ENCODE results near the gene MAGEH1.
"Not testable (repeated sequence)": the region's sequence is repeated elsewhere in the genome, so short reads cannot be mapped to it uniquely, and the experiment has no call there.

Gene MAGEH1, protein sequence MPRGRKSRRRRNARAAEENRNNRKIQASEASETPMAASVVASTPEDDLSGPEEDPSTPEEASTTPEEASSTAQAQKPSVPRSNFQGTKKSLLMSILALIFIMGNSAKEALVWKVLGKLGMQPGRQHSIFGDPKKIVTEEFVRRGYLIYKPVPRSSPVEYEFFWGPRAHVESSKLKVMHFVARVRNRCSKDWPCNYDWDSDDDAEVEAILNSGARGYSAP

DNA sequence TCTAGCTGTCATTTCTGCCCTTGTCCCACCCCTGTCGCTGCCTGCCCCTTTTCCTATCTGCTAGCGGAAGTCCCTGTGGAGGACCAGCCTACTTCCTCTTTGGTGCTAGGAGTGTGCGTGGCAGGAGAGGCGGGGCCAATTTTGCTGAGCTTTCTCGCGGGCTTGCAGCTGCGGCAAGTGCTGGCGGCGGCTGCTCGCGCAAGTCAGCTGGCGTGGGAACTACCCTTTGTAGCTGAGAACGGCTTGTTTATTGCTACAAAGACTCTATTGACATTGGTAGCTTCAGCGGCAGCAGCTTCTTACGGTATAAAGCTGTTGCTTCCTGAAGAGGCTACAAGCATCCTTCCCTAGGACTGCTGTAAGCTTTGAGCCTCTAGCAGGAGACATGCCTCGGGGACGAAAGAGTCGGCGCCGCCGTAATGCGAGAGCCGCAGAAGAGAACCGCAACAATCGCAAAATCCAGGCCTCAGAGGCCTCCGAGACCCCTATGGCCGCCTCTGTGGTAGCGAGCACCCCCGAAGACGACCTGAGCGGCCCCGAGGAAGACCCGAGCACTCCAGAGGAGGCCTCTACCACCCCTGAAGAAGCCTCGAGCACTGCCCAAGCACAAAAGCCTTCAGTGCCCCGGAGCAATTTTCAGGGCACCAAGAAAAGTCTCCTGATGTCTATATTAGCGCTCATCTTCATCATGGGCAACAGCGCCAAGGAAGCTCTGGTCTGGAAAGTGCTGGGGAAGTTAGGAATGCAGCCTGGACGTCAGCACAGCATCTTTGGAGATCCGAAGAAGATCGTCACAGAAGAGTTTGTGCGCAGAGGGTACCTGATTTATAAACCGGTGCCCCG lies at the start of gene MAGEH1:
TSS of gene MAGEH1 (plus strand) at position 138 of the 843 bp plus-strand sequence. CDS start at position 386, 248 bp downstream.
- H3K27me3 Mint-ChIP-seq = peaks cover 13% of the 10 kb centered on the region
- H3K4me3 Mint-ChIP-seq = peak within 1 kb of the TSS; percentile 94
- peak; percentile 82 for DNase-seq
- H3K9me3 Mint-ChIP-seq = no peaks in the 10 kb centered on the region
- peaks cover 4% of the 10 kb centered on the region for H3K4me1 Mint-ChIP-seq (ENCODE audit: low read depth)
- peaks cover 9% of the 10 kb centered on the region for H3K36me3 Mint-ChIP-seq (ENCODE audit: low read depth)
- H3K27ac Mint-ChIP-seq = peak within 1 kb of the TSS; percentile 92

DNA sequence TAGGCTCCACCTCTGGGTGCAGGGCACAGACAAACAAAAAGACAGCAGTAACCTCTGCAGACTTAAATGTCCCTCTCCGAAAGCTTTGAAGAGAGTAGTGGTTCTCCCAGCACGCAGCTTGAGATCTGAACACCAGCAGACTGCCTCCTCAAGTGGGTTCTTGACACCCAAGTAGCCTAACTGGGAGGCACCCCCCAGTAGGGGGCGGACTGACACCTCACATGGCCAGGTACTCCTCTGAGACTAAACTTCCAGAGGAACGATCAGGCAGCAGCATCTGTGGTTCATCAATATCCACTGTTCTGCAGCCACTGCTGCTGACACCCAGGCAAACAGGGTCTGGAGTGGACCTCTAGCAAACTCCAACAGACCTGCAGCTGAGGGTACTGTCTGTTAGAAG lies 24.8 kb upstream of the MAGEH1 start:
- H3K36me3 Mint-ChIP-seq (ENCODE audit: low read depth); H3K4me1 Mint-ChIP-seq (ENCODE audit: low read depth); H3K9me3 Mint-ChIP-seq; DNase-seq; H3K27ac Mint-ChIP-seq; H3K4me3 Mint-ChIP-seq: not testable (repeated sequence)
- H3K27me3 Mint-ChIP-seq = peaks cover 58% of the 10 kb centered on the region

DNA sequence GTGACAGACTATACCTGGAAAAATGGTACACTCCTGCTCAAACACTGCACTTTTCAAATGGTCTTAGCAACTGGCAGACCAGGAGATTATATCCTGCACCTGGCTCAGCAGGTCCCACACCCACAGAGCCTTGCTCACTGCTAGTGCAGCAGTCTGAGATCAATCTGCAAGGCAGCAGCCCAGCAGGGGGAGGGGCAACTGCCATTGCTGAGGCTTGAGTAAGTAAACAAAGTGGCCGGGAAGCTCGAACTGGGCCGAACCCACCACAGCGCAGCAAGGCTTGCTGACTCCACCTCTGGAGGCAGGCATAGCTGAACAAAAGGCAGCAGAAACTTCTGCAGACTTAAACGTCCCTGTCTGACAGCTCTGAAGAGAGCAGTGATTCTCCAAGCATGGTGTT lies 8.5 kb upstream of the MAGEH1 start:
- H3K4me3 Mint-ChIP-seq; H3K27ac Mint-ChIP-seq; H3K4me1 Mint-ChIP-seq (ENCODE audit: low read depth); H3K36me3 Mint-ChIP-seq (ENCODE audit: low read depth); H3K9me3 Mint-ChIP-seq; DNase-seq: not testable (repeated sequence)
- peaks cover 64% of the 10 kb centered on the region for H3K27me3 Mint-ChIP-seq

DNA sequence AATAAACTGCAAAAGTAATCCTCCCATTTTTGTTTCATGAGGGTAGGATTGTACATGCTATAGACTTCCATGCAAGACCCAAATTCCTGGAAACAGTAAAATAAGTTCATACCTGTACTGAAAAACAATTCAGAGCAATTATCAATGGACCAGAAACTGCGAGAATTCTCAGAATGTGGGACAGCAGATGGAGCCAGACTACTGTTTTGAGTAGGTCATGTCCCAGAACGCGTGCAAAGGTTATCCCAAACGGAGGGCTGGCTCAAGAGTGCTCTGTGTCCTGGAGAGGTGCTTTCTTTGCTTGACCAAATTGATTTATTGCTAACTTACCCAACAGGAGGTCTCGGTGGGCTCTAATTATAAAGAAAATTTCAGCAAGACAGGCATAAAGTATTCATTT lies 1.7 kb upstream of the MAGEH1 start:
- Mint-ChIP-seq H3K36me3 (ENCODE audit: low read depth) (peaks cover 9% of the 10 kb centered on the region), H3K4me1 (ENCODE audit: low read depth) (peaks cover 4% of the 10 kb centered on the region)

DNA sequence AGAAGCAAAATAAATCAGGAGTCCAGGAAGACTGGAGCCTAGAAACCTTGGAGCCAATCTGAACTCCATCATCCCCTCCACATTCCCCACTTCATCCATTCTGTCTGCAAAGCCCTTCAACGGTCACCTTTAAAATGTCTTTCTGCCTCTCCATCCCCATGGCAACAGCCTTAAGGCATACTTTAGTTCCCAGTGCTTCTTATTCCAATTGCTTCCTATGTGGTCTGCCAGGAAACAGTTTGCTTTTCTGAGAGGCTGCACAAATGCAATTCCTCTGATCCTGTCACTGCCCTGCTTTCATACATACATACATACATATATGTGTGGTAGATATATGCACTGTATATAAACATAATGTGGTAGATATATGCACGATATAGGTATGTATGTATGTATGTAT lies 786 bp upstream of the MAGEH1 start:
- peaks cover 9% of the 10 kb centered on the region for H3K36me3 Mint-ChIP-seq (ENCODE audit: low read depth)
- peaks cover 19% of the 10 kb centered on the region for H3K27me3 Mint-ChIP-seq
- H3K4me1 Mint-ChIP-seq (ENCODE audit: low read depth) = peaks cover 4% of the 10 kb centered on the region
- H3K9me3 Mint-ChIP-seq = no peaks in the 10 kb centered on the region
- H3K27ac Mint-ChIP-seq = no peak overlapping the region
- peak overlapping the region; percentile 94 for H3K4me3 Mint-ChIP-seq
- no peak for DNase-seq

More for the DNA sequence above, 1.7 kb upstream of the MAGEH1 start:
- H3K9me3 Mint-ChIP-seq = no peaks in the 10 kb centered on the region
- no peak overlapping the region for H3K27ac Mint-ChIP-seq
- peaks cover 26% of the 10 kb centered on the region for H3K27me3 Mint-ChIP-seq
- no peak overlapping the region for H3K4me3 Mint-ChIP-seq
- no peak for DNase-seq

DNA sequence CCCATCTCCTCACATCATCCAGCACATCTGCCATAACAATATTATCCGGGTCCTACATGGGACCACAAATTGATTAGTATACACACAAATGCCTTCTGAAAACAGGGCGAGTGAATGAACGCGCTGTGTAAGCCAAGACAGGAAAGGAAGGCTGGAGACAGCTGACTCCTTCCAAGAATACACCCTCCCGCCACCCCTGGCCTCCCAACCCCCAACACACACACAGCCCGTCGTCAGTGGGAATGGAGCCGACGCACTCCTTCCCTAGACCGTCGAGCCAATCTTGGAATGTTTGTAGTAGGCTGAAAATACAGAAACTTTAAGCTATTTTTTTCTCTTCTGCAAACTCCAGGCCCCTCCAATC lies 319 bp upstream of the MAGEH1 start:
- no peak for DNase-seq
- H3K27ac Mint-ChIP-seq = peak overlapping the region; percentile 92
- H3K27me3 Mint-ChIP-seq = peaks cover 16% of the 10 kb centered on the region
- peaks cover 4% of the 10 kb centered on the region for H3K4me1 Mint-ChIP-seq (ENCODE audit: low read depth)
- no peaks in the 10 kb centered on the region for H3K9me3 Mint-ChIP-seq
- peak overlapping the region; percentile 94 for H3K4me3 Mint-ChIP-seq
- H3K36me3 Mint-ChIP-seq (ENCODE audit: low read depth) = peaks cover 9% of the 10 kb centered on the region

DNA sequence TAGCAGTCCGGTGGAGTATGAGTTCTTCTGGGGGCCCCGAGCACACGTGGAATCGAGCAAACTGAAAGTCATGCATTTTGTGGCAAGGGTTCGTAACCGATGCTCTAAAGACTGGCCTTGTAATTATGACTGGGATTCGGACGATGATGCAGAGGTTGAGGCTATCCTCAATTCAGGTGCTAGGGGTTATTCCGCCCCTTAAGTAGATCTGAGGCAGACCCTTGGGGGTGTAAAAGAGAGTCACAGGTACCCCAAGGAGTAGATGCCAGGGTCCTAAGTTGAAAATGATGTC lies 852 bp downstream of the MAGEH1 start:
- Mint-ChIP-seq H3K27me3 (peaks cover 9% of the 10 kb centered on the region), H3K4me3 (peak overlapping the region; percentile 94), H3K27ac (peak overlapping the region; percentile 92), H3K9me3 (no peaks in the 10 kb centered on the region), H3K36me3 (ENCODE audit: low read depth) (peaks cover 9% of the 10 kb centered on the region), H3K4me1 (ENCODE audit: low read depth) (peaks cover 4% of the 10 kb centered on the region)
- DNase-seq = no peak

DNA sequence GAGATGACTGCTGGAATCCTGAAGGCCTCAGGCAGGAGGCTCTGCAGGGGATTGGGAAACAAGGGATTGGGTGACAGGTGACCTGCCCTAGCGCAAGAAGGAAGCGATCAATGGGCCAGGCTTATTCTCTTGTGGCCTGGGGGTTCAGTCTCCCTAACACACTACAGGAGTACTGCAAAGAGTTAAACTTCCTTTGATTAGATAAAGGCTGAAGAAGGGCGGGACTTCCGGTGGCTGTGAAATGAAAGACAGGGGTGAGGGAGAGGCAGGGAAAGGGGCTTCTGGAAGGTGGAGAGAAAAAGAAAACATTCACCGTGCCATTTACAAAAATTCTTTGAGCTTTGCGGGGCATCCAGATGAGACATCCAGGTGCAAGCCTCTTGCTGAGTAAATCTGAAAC lies 3.8 kb downstream of the MAGEH1 start:
- not testable (repeated sequence) for H3K4me1 Mint-ChIP-seq (ENCODE audit: low read depth)

DNA sequence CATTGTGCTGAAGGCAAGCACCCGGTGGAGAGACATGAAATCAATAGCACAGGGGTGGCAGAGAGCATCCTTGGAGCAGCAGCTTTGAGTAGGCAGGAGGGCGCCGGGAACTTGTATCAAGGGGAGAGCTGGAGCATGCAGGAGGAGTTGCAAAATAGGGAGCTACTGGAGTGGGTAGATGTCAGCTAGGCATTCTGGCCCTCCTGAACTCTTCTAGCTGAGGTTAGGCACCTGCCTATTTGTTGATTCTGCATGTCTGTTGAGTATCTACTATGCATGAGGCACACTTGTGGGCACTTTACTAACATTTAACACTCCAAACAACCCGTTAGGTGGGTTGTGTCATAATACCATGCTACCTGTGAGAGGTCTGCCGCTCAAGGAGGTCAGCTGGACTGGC lies 7.5 kb downstream of the MAGEH1 start:
- H3K27ac Mint-ChIP-seq; H3K36me3 Mint-ChIP-seq (ENCODE audit: low read depth): not testable (repeated sequence)

More for the DNA sequence above, 3.8 kb downstream of the MAGEH1 start:
- H3K27me3 Mint-ChIP-seq; H3K27ac Mint-ChIP-seq; DNase-seq; H3K36me3 Mint-ChIP-seq (ENCODE audit: low read depth); H3K4me3 Mint-ChIP-seq; H3K9me3 Mint-ChIP-seq: not testable (repeated sequence)

DNA sequence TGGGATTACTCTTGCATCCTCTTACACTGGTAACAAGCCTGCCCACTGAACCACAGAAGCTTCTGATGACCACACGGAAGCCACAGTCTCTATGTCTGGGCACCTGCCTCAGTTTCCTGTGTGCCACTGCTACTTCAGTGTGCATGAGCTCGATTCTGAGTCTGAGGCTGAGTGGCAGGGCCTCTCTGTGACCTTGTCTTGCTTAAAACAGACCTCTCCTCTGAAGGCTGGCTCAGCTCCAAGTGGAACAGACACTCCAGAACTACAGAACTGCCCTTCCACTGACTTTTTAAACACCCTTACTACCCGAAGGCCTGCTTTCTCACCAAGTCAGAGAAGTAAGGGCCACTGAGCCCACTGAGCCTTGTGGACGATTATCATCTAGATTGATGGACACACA lies 8.0 kb downstream of the MAGEH1 start:
- not testable (repeated sequence) for DNase-seq

More for the DNA sequence above, 7.5 kb downstream of the MAGEH1 start:
- DNase-seq; H3K4me3 Mint-ChIP-seq; H3K9me3 Mint-ChIP-seq; H3K4me1 Mint-ChIP-seq (ENCODE audit: low read depth); H3K27me3 Mint-ChIP-seq: not testable (repeated sequence)

DNA sequence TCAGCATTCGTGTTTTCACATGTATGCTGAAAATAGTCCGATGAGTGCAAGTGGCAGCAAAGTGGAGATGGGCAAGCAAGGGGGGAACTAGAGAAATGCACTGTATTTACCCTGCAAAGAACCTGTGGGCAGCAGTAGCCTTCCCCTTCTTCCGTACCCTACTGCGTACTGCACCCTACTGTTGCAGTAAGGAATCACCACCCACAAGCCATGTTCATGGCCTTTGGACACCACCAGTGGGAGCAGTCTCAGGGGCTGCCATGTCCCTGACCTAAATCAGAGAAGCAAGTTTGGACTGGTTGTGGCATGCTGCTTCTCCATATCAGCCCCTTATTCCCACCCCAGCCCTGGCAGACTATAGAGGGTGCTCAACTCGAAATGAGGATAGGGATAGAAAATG lies 12.1 kb downstream of the MAGEH1 start:
- H3K4me3 Mint-ChIP-seq; H3K4me1 Mint-ChIP-seq (ENCODE audit: low read depth); H3K9me3 Mint-ChIP-seq; H3K27ac Mint-ChIP-seq; H3K27me3 Mint-ChIP-seq; DNase-seq; H3K36me3 Mint-ChIP-seq (ENCODE audit: low read depth): not testable (repeated sequence)

More for the DNA sequence above, 8.0 kb downstream of the MAGEH1 start:
- H3K9me3 Mint-ChIP-seq; H3K27me3 Mint-ChIP-seq; H3K4me3 Mint-ChIP-seq; H3K36me3 Mint-ChIP-seq (ENCODE audit: low read depth); H3K4me1 Mint-ChIP-seq (ENCODE audit: low read depth); H3K27ac Mint-ChIP-seq: not testable (repeated sequence)

DNA sequence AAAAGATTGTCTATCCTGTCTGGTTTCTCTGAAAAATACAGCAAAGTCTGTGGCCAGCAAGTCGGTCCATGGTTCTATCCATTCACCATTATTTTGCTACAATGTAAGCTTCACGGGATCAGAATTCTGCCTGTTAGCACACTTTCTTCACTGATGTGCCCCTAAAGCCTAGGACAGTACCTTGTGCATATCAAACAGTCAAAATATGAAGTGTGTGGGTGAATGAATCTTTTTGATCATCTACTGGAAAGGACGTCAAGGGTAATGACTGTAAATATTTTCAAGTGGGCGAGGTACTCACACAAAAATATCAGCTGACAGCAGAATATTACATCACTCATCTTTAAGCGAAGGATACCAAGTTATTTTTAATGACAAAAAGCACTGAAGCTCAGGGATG lies 13.2 kb downstream of the MAGEH1 start:
- not testable (repeated sequence) for H3K4me3 Mint-ChIP-seq; H3K27me3 Mint-ChIP-seq; H3K4me1 Mint-ChIP-seq (ENCODE audit: low read depth); DNase-seq; H3K27ac Mint-ChIP-seq; H3K36me3 Mint-ChIP-seq (ENCODE audit: low read depth); H3K9me3 Mint-ChIP-seq

DNA sequence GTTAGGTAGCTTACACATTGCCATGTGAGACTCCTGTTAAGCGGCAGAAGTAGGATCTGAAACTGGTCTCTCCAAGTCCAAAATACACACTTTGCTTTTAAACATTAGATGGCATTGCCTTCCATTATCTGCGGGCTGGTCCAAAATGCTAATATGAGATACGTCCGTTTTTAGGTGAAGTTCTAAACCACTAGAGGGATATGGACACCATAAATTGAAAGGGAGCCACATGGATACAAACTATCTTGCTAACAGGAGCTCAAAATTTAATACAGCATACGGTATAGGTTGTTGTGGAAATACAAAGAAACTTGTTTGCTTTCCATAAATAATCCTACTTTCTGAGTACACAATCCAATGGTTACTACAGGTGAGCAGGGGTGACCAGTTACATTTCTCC lies 13.9 kb downstream of the MAGEH1 start:
- H3K9me3 Mint-ChIP-seq; H3K4me3 Mint-ChIP-seq; H3K36me3 Mint-ChIP-seq (ENCODE audit: low read depth); DNase-seq; H3K27me3 Mint-ChIP-seq; H3K27ac Mint-ChIP-seq; H3K4me1 Mint-ChIP-seq (ENCODE audit: low read depth): not testable (repeated sequence)

DNA sequence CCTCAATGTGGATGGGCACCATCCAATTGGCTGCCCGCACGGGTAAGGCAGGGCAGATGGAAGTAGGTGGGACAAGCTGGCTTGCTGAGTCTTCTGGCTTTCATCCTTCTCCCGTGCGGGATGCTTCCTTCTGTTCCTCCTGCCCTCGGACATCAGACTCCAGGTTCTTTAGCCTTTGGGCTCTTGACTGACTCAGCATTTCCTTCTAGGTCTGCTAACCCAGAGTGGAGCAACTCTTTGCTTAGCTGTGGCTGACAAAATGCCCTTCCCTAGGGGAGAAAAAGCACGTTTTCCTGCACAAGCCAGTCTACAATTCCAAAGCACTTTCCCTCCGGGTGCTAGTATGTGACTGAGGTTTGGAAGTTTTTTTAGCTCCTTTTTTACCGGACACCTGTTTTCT lies 28.0 kb downstream of the MAGEH1 start:
- not testable (repeated sequence) for H3K27ac Mint-ChIP-seq; H3K36me3 Mint-ChIP-seq (ENCODE audit: low read depth)

DNA sequence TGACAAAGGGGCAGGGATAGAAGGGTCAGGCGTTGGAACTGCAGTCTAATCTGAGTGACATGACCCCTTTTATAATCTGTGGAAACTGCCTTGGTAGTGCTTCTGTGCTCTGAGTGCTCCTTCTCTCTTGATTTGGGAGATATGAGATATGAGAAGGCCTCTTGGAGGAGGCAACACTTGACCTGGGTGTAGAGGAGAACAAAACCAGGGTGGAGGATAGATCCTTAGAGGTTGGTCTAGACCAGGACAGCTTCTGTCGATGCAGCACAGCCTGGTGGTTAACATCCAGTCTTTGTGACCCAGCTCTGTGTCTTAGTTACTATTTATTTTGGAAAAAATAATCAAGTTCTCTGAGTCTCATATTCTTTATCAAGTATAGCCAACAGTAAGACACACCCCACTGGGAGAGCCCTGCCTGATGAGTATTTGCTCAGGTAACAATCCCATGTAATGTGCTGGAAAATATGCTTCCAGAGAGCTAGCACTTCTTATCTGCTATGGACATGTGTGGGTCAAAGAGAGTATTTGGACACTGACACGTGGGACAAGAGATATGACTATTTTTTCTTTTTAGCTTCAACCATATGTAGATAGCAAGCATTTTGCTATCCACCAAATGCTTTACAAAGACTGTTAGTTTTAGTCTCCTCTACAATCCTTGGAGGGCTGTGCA lies 28.6 kb downstream of the MAGEH1 start:
- H3K27me3 Mint-ChIP-seq = peaks cover 8% of the 10 kb centered on the region
- H3K4me3 Mint-ChIP-seq = no peak overlapping the region
- H3K9me3 Mint-ChIP-seq = no peaks in the 10 kb centered on the region
- no peaks in the 10 kb centered on the region for H3K4me1 Mint-ChIP-seq (ENCODE audit: low read depth)
- DNase-seq = no peak
- no peak overlapping the region for H3K27ac Mint-ChIP-seq
- no peaks in the 10 kb centered on the region for H3K36me3 Mint-ChIP-seq (ENCODE audit: low read depth)

More for the DNA sequence above, 28.0 kb downstream of the MAGEH1 start:
- H3K27me3 Mint-ChIP-seq; H3K4me3 Mint-ChIP-seq; H3K9me3 Mint-ChIP-seq; DNase-seq; H3K4me1 Mint-ChIP-seq (ENCODE audit: low read depth): not testable (repeated sequence)
